ENCODE data around the gene TNNI3.

The TNNI3 gene

GRCh38 chr19:55106591-55106990, 50.9 kb downstream of the TNNI3 start:
- H3K4me3 ChIP-seq (ENCODE audit: low read depth, low read length): no peak overlapping the region
- TF ChIP-seq CTCF (IDR thresholded peaks at IDR 0.05; ENCODE audit: insufficient read depth, low read length, missing control alignments): no peak
- no peak for DNase-seq (ENCODE audit: low read depth, low spot score)
- POLR2A ChIA-PET: interaction anchor here (0.6 to 1.0 kb wide), 2 partner anchors 10 to 11 kb away, joined by 3 read pairs; partner anchors contain the start of gene PPP1R12C
- CTCF ChIA-PET: interaction anchor here (3.2 kb wide), 1 partner anchor 18 kb away, joined by 25 read pairs; no protein-coding TSS in a partner anchor

- CTCF ChIA-PET: interaction anchor here (3.2 kb wide), 1 partner anchor 17 kb away, joined by 25 read pairs; no protein-coding TSS in a partner anchor
- POLR2A ChIA-PET: no interaction called here
- no peak for DNase-seq (ENCODE audit: low read depth, low spot score)
- no peak for TF ChIP-seq CTCF (IDR thresholded peaks at IDR 0.05; ENCODE audit: insufficient read depth, low read length, missing control alignments)
- H3K4me3 ChIP-seq (ENCODE audit: low read depth, low read length): no peak overlapping the region
Observed at GRCh38 chr19:55105237-55105636, 52.3 kb downstream of the TNNI3 start.

- no peak for DNase-seq (ENCODE audit: low read depth, low spot score)
- no peak overlapping the region for H3K4me3 ChIP-seq (ENCODE audit: low read depth, low read length)
- TF ChIP-seq CTCF (IDR thresholded peaks at IDR 0.05; ENCODE audit: insufficient read depth, low read length, missing control alignments): no peak
- ChIA-PET CTCF (interaction anchor here (1.4 to 7.0 kb wide), 2 partner anchors 15 to 38 kb away, joined by 3 to 43 read pairs; no protein-coding TSS in a partner anchor), POLR2A (no interaction called here)
Observed at GRCh38 chr19:55103190-55103589, 54.3 kb downstream of the TNNI3 start.

Measured in AG04449 (cell line).